ENCODE results near the gene ADAM19. TPM values are rescaled to one million over a fixed set of nuclear protein-coding genes. Genes with fewer than 3 reads are reported as not detected.

Gene ADAM19
- total RNA-seq, 1 donor from 2014 or later: 41.2 TPM

GRCh38 chr5:157554179-157555036 is 21.2 kb downstream of the ADAM19 start:
- Mint-ChIP-seq H3K4me3 (ENCODE audit: unreplicated experiment) (no peak overlapping the region), H3K4me1 (ENCODE audit: low read depth, unreplicated experiment) (peaks cover 16% of the 10 kb centered on the region), H3K27me3 (ENCODE audit: unreplicated experiment) (peaks cover 1% of the 10 kb centered on the region), H3K36me3 (ENCODE audit: unreplicated experiment) (peaks cover 11% of the 10 kb centered on the region), H3K27ac (ENCODE audit: unreplicated experiment) (peak overlapping the region; percentile 48), H3K9me3 (ENCODE audit: unreplicated experiment) (no peaks in the 10 kb centered on the region)
- TF ChIP-seq CTCF (IDR thresholded peaks at IDR 0.05; ENCODE audit: partially characterized antibody, unreplicated experiment): no peak
- DNase-seq: no peak

GRCh38 chr5:157552650-157553049 is 22.9 kb downstream of the ADAM19 start:
- peaks cover 4% of the 10 kb centered on the region for H3K27me3 Mint-ChIP-seq (ENCODE audit: unreplicated experiment)
- no peaks in the 10 kb centered on the region for H3K9me3 Mint-ChIP-seq (ENCODE audit: unreplicated experiment)
- peaks cover 13% of the 10 kb centered on the region for H3K4me1 Mint-ChIP-seq (ENCODE audit: low read depth, unreplicated experiment)
- no peak overlapping the region for H3K27ac Mint-ChIP-seq (ENCODE audit: unreplicated experiment)
- TF ChIP-seq CTCF (IDR thresholded peaks at IDR 0.05; ENCODE audit: partially characterized antibody, unreplicated experiment): no peak
- H3K4me3 Mint-ChIP-seq (ENCODE audit: unreplicated experiment): no peak overlapping the region
- peaks cover 11% of the 10 kb centered on the region for H3K36me3 Mint-ChIP-seq (ENCODE audit: unreplicated experiment)
- DNase-seq: no peak

GRCh38 chr5:157550663-157551062 is 24.9 kb downstream of the ADAM19 start:
- H3K9me3 Mint-ChIP-seq (ENCODE audit: unreplicated experiment): no peaks in the 10 kb centered on the region
- H3K4me1 Mint-ChIP-seq (ENCODE audit: low read depth, unreplicated experiment): peaks cover 18% of the 10 kb centered on the region
- H3K36me3 Mint-ChIP-seq (ENCODE audit: unreplicated experiment): peaks cover 11% of the 10 kb centered on the region
- DNase-seq: no peak
- no peak for TF ChIP-seq CTCF (IDR thresholded peaks at IDR 0.05; ENCODE audit: partially characterized antibody, unreplicated experiment)
- no peak overlapping the region for H3K4me3 Mint-ChIP-seq (ENCODE audit: unreplicated experiment)
- no peak overlapping the region for H3K27ac Mint-ChIP-seq (ENCODE audit: unreplicated experiment)
- peaks cover 4% of the 10 kb centered on the region for H3K27me3 Mint-ChIP-seq (ENCODE audit: unreplicated experiment)

- peaks cover 14% of the 10 kb centered on the region for H3K4me1 Mint-ChIP-seq (ENCODE audit: low read depth, unreplicated experiment)
- H3K4me3 Mint-ChIP-seq (ENCODE audit: unreplicated experiment): no peak overlapping the region
- H3K36me3 Mint-ChIP-seq (ENCODE audit: unreplicated experiment): peaks cover 11% of the 10 kb centered on the region
- no peak overlapping the region for H3K27ac Mint-ChIP-seq (ENCODE audit: unreplicated experiment)
- DNase-seq: no peak
- peaks cover 4% of the 10 kb centered on the region for H3K27me3 Mint-ChIP-seq (ENCODE audit: unreplicated experiment)
- no peaks in the 10 kb centered on the region for H3K9me3 Mint-ChIP-seq (ENCODE audit: unreplicated experiment)
- no peak for TF ChIP-seq CTCF (IDR thresholded peaks at IDR 0.05; ENCODE audit: partially characterized antibody, unreplicated experiment)
Observed at GRCh38 chr5:157549954-157550549, 25.5 kb downstream of the ADAM19 start.

GRCh38 chr5:157549283-157549629 is 26.3 kb downstream of the ADAM19 start:
- DNase-seq: no peak
- H3K36me3 Mint-ChIP-seq (ENCODE audit: unreplicated experiment): peaks cover 11% of the 10 kb centered on the region
- H3K27ac Mint-ChIP-seq (ENCODE audit: unreplicated experiment): no peak overlapping the region
- TF ChIP-seq CTCF (IDR thresholded peaks at IDR 0.05; ENCODE audit: partially characterized antibody, unreplicated experiment): no peak
- H3K4me1 Mint-ChIP-seq (ENCODE audit: low read depth, unreplicated experiment): peaks cover 11% of the 10 kb centered on the region
- no peak overlapping the region for H3K4me3 Mint-ChIP-seq (ENCODE audit: unreplicated experiment)
- H3K9me3 Mint-ChIP-seq (ENCODE audit: unreplicated experiment): no peaks in the 10 kb centered on the region
- H3K27me3 Mint-ChIP-seq (ENCODE audit: unreplicated experiment): peaks cover 4% of the 10 kb centered on the region

All from glutamatergic neuron (in vitro differentiated cells).